ENCODE data around the gene GRID2.

GRID2 gene

GRCh38 chr4:92654084-92654483 is 350.3 kb downstream of the GRID2 start:
- no peak overlapping the region for H3K4me3 ChIP-seq (ENCODE audit: low read depth, low read length)
- no peak for TF ChIP-seq CTCF (IDR thresholded peaks at IDR 0.05; ENCODE audit: low read depth, low read length, missing control alignments)
- DNase-seq (ENCODE audit: low read depth) = no peak

GRCh38 chr4:92657695-92658094 is 353.9 kb downstream of the GRID2 start:
- no peak for TF ChIP-seq CTCF (IDR thresholded peaks at IDR 0.05; ENCODE audit: low read depth, low read length, missing control alignments)
- no peak for DNase-seq (ENCODE audit: low read depth)
- no peak overlapping the region for H3K4me3 ChIP-seq (ENCODE audit: low read depth, low read length)

GRCh38 chr4:92658318-92658717 is 354.6 kb downstream of the GRID2 start:
- no peak for DNase-seq (ENCODE audit: low read depth)
- no peak for TF ChIP-seq CTCF (IDR thresholded peaks at IDR 0.05; ENCODE audit: low read depth, low read length, missing control alignments)

GRCh38 chr4:92677805-92678204 is 374.0 kb downstream of the GRID2 start:
- no peak for DNase-seq (ENCODE audit: low read depth)
- no peak for TF ChIP-seq CTCF (IDR thresholded peaks at IDR 0.05; ENCODE audit: low read depth, low read length, missing control alignments)
- H3K4me3 ChIP-seq (ENCODE audit: low read depth, low read length) = no peak overlapping the region

More at GRCh38 chr4:92658318-92658717, 354.6 kb downstream of the GRID2 start:
- H3K4me3 ChIP-seq (ENCODE audit: low read depth, low read length) = no peak overlapping the region

- H3K4me3 ChIP-seq (ENCODE audit: low read depth, low read length) = no peak overlapping the region
- no peak for DNase-seq (ENCODE audit: low read depth)
- TF ChIP-seq CTCF (IDR thresholded peaks at IDR 0.05; ENCODE audit: low read depth, low read length, missing control alignments) = no peak
Measured at GRCh38 chr4:92678292-92678691, 374.5 kb downstream of the GRID2 start.

GRCh38 chr4:92679149-92679548 is 375.4 kb downstream of the GRID2 start:
- no peak overlapping the region for H3K4me3 ChIP-seq (ENCODE audit: low read depth, low read length)
- no peak for DNase-seq (ENCODE audit: low read depth)
- TF ChIP-seq CTCF (IDR thresholded peaks at IDR 0.05; ENCODE audit: low read depth, low read length, missing control alignments) = no peak

GRCh38 chr4:92714640-92715039 is 410.9 kb downstream of the GRID2 start:
- no peak overlapping the region for H3K4me3 ChIP-seq (ENCODE audit: low read depth, low read length)
- no peak for TF ChIP-seq CTCF (IDR thresholded peaks at IDR 0.05; ENCODE audit: low read depth, low read length, missing control alignments)
- DNase-seq (ENCODE audit: low read depth) = no peak

Measured in GM12864 (cell line).